Measurements from ENCODE around the gene MAGI2.

Gene MAGI2

GRCh38 chr7:79453558-79454360 is at the start of gene MAGI2:
Gene MAGI2 (minus strand): TSS chr7:79453667. CDS start chr7:79453320, 347 bp downstream.
- no peak for DNase-seq

- DNase-seq = no peak
Measured at GRCh38 chr7:79502151-79502550, 48.7 kb upstream of the MAGI2 start.

GRCh38 chr7:79500759-79501158 is 47.3 kb upstream of the MAGI2 start:
- no peak for DNase-seq

GRCh38 chr7:79497728-79498127 is 44.3 kb upstream of the MAGI2 start:
- no peak for DNase-seq

GRCh38 chr7:79495544-79496272 is 42.2 kb upstream of the MAGI2 start:
- DNase-seq = peak in 1 of 2 experiments; percentile 34

- DNase-seq = no peak
Measured at GRCh38 chr7:79494046-79494445, 40.6 kb upstream of the MAGI2 start.

- no peak for DNase-seq
Measured at GRCh38 chr7:79489371-79489770, 35.9 kb upstream of the MAGI2 start.

- DNase-seq = no peak
Measured at GRCh38 chr7:79478386-79478785, 24.9 kb upstream of the MAGI2 start.

GRCh38 chr7:79475455-79475854 is 22.0 kb upstream of the MAGI2 start:
- DNase-seq = no peak

GRCh38 chr7:79471699-79472098 is 18.2 kb upstream of the MAGI2 start:
- DNase-seq = no peak

- no peak for DNase-seq
Measured at GRCh38 chr7:79471283-79471682, 17.8 kb upstream of the MAGI2 start.

- DNase-seq = no peak
Measured at GRCh38 chr7:79465551-79465950, 12.1 kb upstream of the MAGI2 start.

- no peak for DNase-seq
Measured at GRCh38 chr7:79464051-79464450, 10.6 kb upstream of the MAGI2 start.

GRCh38 chr7:79462390-79462789 is 8.9 kb upstream of the MAGI2 start:
- DNase-seq = no peak

GRCh38 chr7:79461660-79462059 is 8.2 kb upstream of the MAGI2 start:
- DNase-seq = no peak

GRCh38 chr7:79459381-79459780 is 5.9 kb upstream of the MAGI2 start:
- no peak for DNase-seq

GRCh38 chr7:79458796-79459195 is 5.3 kb upstream of the MAGI2 start:
- no peak for DNase-seq

GRCh38 chr7:79455173-79455790 is 1.8 kb upstream of the MAGI2 start:
- DNase-seq = no peak

GRCh38 chr7:79454361-79454960 is 994 bp upstream of the MAGI2 start:
- DNase-seq = no peak

GRCh38 chr7:79453266-79453557 is 255 bp downstream of the MAGI2 start:
- DNase-seq = no peak

GRCh38 chr7:79452495-79453265 is 787 bp downstream of the MAGI2 start:
- DNase-seq = no peak

- no peak for DNase-seq
Measured at GRCh38 chr7:79452032-79452494, 1.4 kb downstream of the MAGI2 start.

GRCh38 chr7:79451580-79451979 is 1.9 kb downstream of the MAGI2 start:
- DNase-seq = no peak

Measured in SW 1271 (cell line).